MV-4-11 (cell line): ENCODE results near the gene ZNF800.

Source experiments
- DNase-seq: peaks from one replicate; lab custom pipeline; 2025; lab: John Stamatoyannopoulos, UW

ZNF800 gene

DNA sequence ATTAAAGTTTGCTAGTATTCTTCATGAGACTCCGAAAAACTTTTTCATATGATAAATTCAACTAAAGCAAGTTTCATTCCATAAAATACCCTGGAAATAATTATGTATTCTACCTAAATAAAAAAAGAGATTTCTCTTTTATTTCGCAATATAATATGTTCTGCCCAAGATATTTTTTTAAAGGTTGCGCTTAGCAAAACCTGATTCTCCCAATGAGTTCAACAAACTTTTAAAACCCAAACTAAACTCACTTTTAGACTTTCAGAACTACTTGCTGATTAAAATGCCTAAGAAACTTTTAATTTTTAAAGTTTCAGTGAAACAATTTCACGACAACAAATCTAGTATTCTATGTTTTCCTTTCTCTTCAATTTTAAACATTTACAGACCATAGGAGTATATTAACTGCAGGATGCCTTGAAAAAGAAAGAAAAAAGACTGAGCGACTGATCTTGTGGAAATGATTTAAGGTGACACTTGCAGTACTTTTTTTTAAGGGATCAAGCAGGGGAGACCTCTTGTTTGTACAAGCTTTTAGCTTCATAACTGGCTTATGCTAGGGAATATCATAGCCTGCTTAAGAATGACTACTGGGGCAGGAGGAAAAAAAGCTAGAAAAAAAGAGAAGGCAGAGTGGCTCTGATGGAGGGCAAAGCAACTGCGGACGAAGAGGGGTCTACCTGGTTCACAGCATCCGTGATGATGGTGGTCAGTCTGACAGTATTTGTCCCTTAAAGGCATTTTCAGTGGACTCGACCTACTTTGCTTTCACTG, 1.5 kb downstream of the ZNF800 start:
- no peak for DNase-seq

DNA sequence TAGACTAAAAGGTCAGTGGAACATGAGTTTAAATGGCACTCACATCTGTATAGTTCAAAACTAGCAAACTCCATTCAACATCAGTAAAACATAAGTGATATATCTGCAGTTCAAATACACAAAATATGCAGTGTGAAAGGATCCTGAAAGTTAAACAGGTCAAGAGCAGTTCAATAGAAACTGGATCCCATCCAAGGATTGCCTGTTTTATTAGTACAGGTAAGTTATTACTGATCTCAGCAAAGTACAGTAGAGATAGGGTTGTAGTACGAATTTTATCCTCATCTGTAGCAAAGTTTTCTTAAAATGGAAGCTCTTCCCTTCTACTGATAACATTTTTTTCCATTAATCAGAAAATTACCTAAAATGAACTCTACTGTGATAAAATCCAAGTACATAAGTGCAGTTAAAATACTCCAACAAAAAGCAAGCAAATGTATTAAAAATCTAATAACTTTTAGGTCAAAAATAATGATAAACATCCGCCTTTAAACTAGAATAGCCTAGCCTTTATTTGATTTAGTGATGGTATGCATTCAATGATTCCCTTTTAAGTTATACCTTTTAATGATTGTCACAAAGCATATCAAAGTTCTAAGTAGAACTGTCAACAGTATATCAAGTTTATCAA, 2.2 kb downstream of the ZNF800 start:
- DNase-seq, result no peak

- no peak for DNase-seq
Observed at GRCh38 chr7:127389321-127389720, 3.2 kb downstream of the ZNF800 start.

DNA sequence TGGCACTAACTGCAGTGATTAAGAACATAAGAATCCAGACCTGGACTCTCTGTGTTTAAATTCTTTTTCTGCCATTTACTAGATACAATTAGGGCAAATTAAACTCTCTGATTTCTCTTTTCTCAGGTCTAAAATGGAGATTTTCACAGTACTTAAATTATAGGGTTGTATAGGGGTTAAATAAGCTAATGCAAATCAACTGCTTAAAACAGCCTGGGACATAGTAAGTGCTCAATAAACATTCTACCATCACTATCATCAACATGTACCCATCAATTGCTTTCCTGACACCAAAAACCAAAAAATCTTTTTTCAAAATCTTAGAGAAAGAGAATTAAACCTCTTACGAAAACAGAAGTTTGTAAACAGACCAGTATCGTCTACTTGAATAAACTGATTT, 4.5 kb downstream of the ZNF800 start:
- no peak for DNase-seq

GRCh38 chr7:127383123-127383835, 9.2 kb downstream of the ZNF800 start:
- peak; percentile 14 for DNase-seq

DNA sequence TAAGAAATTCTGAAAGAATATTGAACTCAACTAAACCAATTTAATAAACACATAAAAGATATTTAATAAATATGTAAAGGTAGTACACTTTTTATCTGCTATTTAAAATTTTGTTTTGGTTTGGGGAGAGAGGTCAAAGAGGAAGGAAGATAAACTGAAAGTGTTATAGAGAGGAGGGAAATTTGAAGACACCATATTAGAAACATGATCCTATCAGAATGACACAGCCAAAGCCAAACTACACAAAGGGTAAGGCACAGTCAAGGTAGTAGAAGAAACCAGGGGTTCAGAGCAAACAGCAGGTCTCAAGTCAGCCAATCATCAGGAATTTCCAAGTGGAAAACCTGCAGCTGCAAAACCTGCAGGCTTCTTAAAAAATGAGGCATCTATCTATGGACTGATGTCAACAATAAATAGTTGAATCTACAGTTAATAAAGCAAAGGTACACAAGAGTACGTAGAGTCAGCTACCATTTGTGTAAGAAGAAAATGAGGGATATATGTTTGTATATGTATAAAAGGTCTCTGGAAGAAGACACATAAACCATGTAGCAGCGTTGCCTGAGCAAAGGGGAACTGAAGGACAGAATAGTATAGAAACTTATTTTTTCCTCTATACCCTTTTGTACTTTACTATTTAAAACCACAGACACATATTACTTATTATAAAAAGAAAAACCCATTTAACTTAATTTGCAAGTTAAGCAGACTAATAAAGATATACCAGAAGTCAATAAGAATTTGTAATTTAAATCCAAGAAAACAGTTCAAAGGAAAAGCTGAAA, 10.0 kb downstream of the ZNF800 start:
- no peak for DNase-seq

- no peak for DNase-seq
Observed at GRCh38 chr7:127380479-127380878, 12.0 kb downstream of the ZNF800 start.

DNA sequence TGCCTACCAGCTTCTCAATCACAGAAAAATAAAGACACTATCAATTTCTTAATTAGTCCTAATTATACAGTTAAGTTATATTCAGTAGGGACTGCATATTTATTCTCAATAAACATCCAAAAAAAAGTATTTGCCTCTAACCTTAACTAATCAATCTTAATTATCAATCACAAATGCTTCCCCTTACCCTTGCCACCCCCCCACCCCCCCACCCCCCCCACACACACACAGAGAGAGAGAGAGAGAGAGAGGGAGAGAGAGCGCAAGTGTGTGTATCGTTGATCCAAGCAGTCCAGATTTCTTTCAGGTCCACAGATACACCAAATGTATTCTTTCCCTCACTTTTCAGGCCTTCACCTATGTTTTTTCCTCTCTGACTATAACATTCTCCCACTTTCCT, 12.9 kb downstream of the ZNF800 start:
- DNase-seq, result no peak

GRCh38 chr7:127378537-127378936, 14.0 kb downstream of the ZNF800 start:
- no peak for DNase-seq

- no peak for DNase-seq
Observed at GRCh38 chr7:127377425-127377824, 15.1 kb downstream of the ZNF800 start.

GRCh38 chr7:127375631-127376030, 16.9 kb downstream of the ZNF800 start:
- no peak for DNase-seq

DNA sequence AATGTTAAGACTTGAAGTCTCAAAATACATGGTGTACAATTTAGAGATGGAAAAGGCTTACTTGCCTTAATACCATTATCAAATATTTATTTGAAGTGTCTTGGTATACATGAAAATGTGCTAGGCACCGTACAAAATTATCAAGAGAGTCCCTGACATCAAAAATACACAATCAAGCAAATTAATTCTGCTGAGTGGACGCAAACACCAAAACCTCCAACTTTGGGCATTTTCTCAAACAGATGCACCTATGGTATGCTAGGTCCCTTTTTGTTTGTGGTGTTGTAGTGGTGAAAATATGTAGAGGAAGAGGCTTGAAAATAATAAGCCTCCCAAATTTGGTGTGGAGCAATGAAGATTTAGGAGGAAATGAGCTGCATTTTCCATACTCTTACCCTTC, 24.8 kb downstream of the ZNF800 start:
- no peak for DNase-seq

GRCh38 chr7:127366680-127367079, 25.8 kb downstream of the ZNF800 start:
- no peak for DNase-seq

DNA sequence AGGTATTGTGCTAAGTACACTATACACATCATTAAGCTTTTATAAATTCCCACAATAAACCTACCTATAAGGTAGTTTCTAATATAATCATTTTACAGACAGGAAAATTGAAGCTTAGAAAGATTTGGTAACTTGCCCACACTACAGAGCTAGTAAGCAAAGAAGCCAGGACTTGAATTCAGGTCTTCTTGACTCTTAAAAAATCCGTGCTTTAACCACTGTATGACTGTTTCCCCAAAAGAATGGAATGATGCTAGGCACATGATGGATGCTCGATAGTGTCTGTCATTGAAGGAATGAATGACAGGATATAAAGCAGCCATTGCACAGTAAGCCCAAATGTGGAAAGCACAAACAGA, 26.6 kb downstream of the ZNF800 start:
- DNase-seq, result no peak

GRCh38 chr7:127365164-127365956, 27.1 kb downstream of the ZNF800 start:
- no peak for DNase-seq

DNA sequence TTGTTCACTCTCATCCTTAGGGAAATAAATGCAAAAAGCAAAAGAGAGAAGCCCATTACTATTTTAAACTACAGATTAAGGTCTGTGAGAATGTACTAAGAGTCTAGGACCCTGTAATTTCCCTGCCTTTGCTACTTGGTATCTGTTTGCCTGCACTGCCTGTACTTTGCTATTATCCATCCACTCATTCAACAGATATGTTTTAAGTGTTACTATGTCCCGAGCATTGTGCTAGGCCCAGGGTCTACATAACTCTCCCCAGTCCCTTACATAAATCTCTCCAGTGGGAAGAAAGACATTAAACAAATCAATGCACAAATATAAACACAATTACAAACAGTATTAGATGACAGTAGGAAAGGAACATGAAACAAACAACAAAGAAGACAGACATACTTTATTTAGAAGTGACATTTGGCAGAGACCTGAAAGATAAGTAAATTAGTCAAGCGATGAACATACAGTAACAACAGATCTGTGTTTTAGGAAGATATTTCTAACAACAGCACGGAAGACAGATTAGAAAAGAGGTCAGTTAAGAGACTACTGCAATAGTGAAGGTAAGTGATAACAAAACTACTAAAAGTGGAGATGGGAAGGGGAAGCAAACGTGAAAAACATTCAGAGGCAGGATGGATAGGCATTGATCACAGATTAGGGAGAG, 30.0 kb downstream of the ZNF800 start:
- no peak for DNase-seq

DNA sequence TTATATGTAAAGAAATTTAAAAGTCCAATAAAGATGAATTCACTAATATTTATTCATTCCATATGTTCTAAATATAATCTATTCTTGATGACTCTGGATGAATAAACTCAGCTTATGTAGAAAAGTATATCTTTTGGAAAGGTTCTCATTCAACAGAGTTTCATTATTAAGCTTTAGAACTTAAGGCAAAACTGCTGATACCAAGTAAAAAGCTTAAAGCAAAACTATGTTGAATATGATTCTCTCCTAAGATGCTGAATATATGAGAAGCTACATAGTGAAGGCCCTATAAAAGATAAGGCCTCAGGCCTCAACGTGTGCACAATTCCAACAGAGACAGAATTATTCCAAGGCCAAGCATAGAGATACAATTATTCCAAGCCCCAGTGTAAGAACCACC, 30.8 kb downstream of the ZNF800 start:
- DNase-seq, result no peak

GRCh38 chr7:127359011-127359410, 33.5 kb downstream of the ZNF800 start:
- no peak for DNase-seq

- DNase-seq, result no peak
Observed at GRCh38 chr7:127353897-127354296, 38.6 kb downstream of the ZNF800 start.

GRCh38 chr7:127350586-127350985, 41.9 kb downstream of the ZNF800 start:
- DNase-seq, result no peak

GRCh38 chr7:127349881-127350280, 42.6 kb downstream of the ZNF800 start:
- DNase-seq, result no peak
